Vein endothelial cell (primary cell): ENCODE data around the gene HAO2. TPM values are rescaled to one million over a fixed set of nuclear protein-coding genes. Genes with fewer than 3 reads are reported as not detected.

Experiments used
- small RNA-seq: library from RNA; depleted of rRNA; stranded (forward); fragments of <200 nt; gene quantifications from one replicate; pipeline ENCODE3, GENCODE V24; 2012
- total RNA-seq: library from RNA; depleted of rRNA; stranded (reverse); fragments of >200 nt; gene quantifications from 2 replicates; pipeline ENCODE4 v1.2.3, GENCODE V29; 2012

The HAO2 gene
- total RNA-seq: not detected in 2 replicates

DNA sequence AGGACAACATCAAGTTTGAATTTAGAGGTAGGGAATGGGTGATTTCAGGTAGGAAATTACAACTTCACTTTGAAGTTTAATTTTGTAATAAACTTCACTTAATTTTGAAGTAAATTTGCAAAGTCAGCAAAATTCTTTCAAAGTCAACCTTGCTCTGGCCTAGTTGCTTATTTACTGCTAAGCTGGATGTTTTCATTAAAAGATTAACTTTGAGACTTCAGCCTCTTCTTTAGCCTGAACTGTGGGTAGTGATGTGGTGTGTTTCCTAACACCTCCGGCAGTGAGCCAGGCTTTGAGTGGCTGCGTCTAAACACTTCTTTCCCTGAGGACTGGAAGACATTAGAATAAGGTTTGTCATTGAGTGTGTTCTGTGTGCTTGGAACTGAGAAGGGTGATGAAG is at the start of gene HAO2:
HAO2 (plus strand) TSS at position 232 of the 400 bp plus-strand sequence. CDS start 12,301 bp downstream, outside the sequence.

DNA sequence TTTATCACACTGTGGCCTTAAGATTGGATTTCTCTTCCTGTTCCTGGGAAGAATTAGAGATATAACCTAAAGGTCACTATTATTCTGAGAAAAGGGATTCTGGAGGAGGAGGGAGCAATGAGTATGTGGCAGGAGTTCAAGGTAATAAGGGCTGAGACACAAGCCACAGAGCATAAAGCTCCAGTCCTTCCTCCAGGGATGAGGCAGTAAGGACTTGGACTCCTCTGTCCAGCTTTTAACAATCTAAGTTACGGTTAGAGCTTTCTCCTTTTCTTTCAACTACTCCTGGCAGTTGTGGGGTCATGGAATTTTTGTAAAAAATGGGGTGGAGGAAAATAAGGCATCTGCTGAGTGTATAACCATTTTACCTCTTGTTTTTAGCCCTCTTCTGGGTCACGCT is 46.4 kb downstream of the HAO2 start, which contains the start of gene HSD3B2:
HSD3B2 (plus strand) TSS at position 201 of the 400 bp plus-strand sequence. CDS start 270 bp downstream, outside the sequence.

Small RNAs within 50 kb of the gene (small RNA-seq; reads per million reads assigned to genes)
- 0.11 reads per million for gene RNU1-75P

Other genes starting within 250 kb of the HAO2 start
- gene WARS2, start 228.1 kb upstream of the HAO2 start, total RNA-seq: 13.6 and 15.0 TPM in 2 replicates
- not detected in 2 replicates for gene HSD3B2, start 46.4 kb downstream of the HAO2 start, total RNA-seq
- not detected in 2 replicates for gene HSD3B1, start 138.4 kb downstream of the HAO2 start, total RNA-seq